ENCODE results near the gene TMC6. TPM values are rescaled to one million over a fixed set of nuclear protein-coding genes. Genes with fewer than 3 reads are reported as not detected.

Gene TMC6
- total RNA-seq, 3 donors from 2014 or later, result 79.1 to 87.1 (median 81.5) TPM

DNA sequence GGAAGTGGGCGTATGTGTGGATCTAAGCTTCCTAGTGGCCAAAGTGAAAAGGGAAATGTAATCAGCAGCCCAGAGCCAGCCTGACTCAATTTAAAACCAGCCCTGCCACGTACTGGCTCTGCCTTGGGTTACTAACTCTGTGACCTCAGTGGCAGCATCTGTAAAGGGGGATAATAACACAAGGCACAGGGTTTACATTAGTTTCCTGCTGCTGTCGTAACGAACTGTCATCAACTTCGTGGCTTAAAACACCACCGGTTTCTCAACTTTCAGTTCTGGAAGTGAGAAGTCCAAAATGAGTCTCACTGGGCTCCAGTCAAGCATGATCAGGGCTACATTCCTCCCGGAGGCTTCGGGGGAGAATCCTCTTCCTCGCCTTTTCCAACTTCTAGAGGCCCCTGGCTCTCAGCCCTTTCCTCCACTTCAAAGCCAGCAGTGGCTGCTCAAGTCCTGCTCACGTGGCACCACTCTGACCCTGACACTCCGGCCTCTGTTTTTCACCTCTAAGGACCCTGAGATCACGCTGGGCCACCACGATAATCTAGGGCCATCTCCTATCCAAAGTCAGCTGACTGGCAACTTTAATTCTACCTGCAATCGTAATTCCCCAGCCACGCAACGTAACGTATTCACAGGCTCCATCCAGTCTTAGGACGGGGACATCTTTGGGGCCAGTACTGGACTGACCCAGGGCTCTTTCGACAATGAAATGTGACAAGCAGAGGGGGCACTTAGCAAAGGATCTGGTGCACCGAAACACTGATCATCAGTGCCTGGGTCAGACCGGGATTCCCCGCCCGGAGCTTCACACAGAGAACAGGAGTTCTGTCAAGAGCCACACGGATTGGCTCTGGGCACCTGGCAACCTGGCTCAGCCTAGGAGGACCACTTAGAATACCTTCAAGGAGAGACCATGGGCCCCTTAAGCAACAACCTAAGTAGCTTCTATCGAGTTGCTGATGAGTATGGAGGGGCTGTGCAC lies 14.5 kb downstream of the TMC6 start:
- Mint-ChIP-seq H3K27me3 (ENCODE audit: low read depth) (no peaks in the 10 kb centered on the region), H3K9me3 (no peaks in the 10 kb centered on the region), H3K4me3 (no peak overlapping the region), H3K4me1 (ENCODE audit: low read depth) (peaks cover 39% of the 10 kb centered on the region), H3K36me3 (ENCODE audit: insufficient read depth) (peaks cover 20% of the 10 kb centered on the region)
- ATAC-seq (peak; percentile 65 to 69), DNase-seq (no peak)

GRCh38 chr17:78112518-78113471 lies 15.8 kb downstream of the TMC6 start:
- peak; percentile 68 to 69 for ATAC-seq
- Mint-ChIP-seq H3K4me3 (no peak overlapping the region), H3K27me3 (ENCODE audit: low read depth) (no peaks in the 10 kb centered on the region), H3K4me1 (ENCODE audit: low read depth) (peaks cover 36% of the 10 kb centered on the region), H3K36me3 (ENCODE audit: insufficient read depth) (peaks cover 21% of the 10 kb centered on the region), H3K9me3 (no peaks in the 10 kb centered on the region)
- peak; percentile 81 for DNase-seq

DNA sequence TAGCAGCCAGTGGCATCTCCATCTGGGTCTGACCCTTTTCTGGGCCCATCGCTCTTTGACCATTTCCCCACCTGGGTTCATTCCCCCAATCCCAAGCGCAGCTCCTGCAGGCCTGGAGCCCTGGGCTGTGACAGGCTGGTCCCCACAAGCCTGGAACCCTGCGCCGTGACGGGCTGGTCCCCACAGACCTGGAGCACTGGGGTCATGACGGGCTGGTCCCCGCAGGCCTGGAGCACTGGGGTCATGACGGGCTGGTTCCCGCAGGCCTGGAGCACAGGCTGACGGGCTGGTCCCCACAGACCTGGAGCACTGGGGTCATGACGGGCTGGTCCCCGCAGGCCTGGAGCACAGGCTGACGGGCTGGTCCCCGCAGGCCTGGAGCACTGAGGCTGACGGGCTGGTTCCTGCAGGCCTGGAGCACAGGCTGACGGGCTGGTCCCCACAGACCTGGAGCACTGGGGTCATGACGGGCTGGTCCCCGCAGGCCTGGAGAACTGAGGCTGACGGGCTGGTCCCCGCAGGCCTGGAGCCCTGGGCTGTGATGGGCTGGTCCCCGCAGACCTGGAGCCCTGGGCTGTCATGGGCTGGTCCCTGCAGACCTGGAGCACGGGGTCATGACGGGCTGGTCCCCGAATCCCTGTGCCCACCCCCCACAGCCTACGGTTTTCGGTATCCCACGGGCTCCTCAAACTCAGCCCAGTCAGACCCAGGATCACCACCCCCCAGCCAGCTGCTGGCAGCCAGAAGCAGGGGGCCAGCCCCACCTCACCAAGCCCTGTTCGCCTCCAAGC lies 16.6 kb downstream of the TMC6 start:
- Mint-ChIP-seq H3K4me1 (ENCODE audit: low read depth) (peaks cover 38% of the 10 kb centered on the region), H3K4me3 (no peak overlapping the region), H3K9me3 (no peaks in the 10 kb centered on the region), H3K27me3 (ENCODE audit: low read depth) (no peaks in the 10 kb centered on the region), H3K36me3 (ENCODE audit: insufficient read depth) (peaks cover 21% of the 10 kb centered on the region)
- ATAC-seq (no peak), DNase-seq (no peak)

GRCh38 chr17:78111016-78111726 lies 17.4 kb downstream of the TMC6 start:
- Mint-ChIP-seq H3K4me1 (ENCODE audit: low read depth) (peaks cover 37% of the 10 kb centered on the region), H3K9me3 (no peaks in the 10 kb centered on the region), H3K27me3 (ENCODE audit: low read depth) (no peaks in the 10 kb centered on the region), H3K36me3 (ENCODE audit: insufficient read depth) (peaks cover 21% of the 10 kb centered on the region), H3K4me3 (no peak overlapping the region)
- ATAC-seq (no peak), DNase-seq (no peak)

DNA sequence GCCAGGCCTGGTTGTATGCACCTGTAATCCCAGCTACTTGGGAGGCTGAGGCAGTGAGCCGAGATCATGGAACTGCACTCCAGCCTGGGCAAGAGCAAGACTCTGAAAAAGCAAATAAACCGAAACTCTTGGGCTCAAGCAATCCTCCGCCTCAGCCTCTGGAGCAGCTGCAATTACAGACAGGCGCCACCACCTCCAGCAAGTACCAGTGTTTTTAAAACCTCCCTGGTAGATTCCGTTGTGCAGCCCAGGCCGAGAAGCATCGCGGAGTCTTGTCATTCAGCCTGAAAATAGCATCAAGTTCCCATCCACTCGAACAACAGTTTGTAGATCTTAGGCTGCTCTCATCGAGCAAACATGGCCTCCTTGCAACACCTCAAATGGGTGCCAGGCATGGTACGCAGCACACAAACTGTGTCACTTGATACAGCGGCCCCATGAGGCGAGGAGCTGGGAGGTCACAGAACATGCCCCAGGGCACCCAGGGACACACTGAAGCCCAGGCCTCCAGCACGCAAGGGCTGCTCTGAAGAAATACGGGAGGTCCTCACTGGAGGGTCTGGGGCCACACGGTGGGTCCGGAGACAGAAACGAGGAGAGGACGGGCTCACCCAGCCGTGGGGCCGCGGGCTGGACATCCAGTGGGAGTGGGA lies 18.1 kb downstream of the TMC6 start:
- H3K9me3 Mint-ChIP-seq, result no peaks in the 10 kb centered on the region
- no peak overlapping the region for H3K4me3 Mint-ChIP-seq
- ATAC-seq, result no peak
- no peaks in the 10 kb centered on the region for H3K27me3 Mint-ChIP-seq (ENCODE audit: low read depth)
- peaks cover 21% of the 10 kb centered on the region for H3K36me3 Mint-ChIP-seq (ENCODE audit: insufficient read depth)
- peaks cover 37% of the 10 kb centered on the region for H3K4me1 Mint-ChIP-seq (ENCODE audit: low read depth)
- no peak for DNase-seq

- Mint-ChIP-seq H3K27me3 (ENCODE audit: low read depth) (no peaks in the 10 kb centered on the region), H3K36me3 (ENCODE audit: insufficient read depth) (peaks cover 21% of the 10 kb centered on the region), H3K4me3 (no peak overlapping the region), H3K9me3 (no peaks in the 10 kb centered on the region), H3K4me1 (ENCODE audit: low read depth) (peaks cover 32% of the 10 kb centered on the region)
- no peak for ATAC-seq
- no peak for DNase-seq
These were observed 19.1 kb downstream of the TMC6 start for GRCh38 chr17:78109489-78109761.

DNA sequence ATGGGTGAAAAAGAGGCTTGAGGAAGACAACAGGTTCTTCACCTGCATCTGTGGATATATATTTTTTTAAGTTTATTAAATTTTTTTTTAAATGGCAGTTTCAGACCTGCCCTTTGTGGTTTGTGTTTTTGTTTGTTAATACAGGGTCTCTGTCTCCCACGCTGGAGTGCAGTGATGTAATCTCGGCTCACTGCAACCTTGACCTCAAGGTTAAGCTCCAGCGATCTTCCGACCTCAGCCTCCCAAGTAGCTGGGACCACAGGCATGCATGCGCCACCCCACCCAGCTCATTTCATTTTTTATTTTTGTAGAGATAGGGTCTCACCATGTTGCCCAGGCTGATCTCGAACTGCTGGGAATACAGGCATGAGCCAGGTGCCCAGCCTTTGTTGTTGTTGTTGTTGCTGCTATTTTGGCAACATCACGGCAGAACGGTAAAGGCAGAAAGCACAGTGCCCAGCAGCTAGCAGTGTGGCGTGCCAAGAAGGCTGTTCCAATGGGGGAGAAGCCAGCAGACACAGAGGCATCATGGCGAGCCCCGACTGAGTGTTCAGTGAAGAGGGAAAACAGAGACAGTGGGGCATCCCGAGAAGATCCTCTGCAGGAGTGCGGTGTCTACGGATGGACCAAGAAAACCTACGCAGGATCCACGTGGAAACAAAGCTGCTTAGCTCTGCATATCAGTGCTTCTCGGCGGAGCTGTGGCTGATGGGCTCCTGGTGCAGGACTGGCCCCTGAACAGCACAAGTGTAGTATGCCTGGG lies 19.6 kb downstream of the TMC6 start:
- peaks cover 22% of the 10 kb centered on the region for H3K36me3 Mint-ChIP-seq (ENCODE audit: insufficient read depth)
- H3K4me1 Mint-ChIP-seq (ENCODE audit: low read depth), result peaks cover 27% of the 10 kb centered on the region
- H3K4me3 Mint-ChIP-seq, result no peak overlapping the region
- H3K27me3 Mint-ChIP-seq (ENCODE audit: low read depth), result no peaks in the 10 kb centered on the region
- DNase-seq (no peak), ATAC-seq (no peak)
- no peaks in the 10 kb centered on the region for H3K9me3 Mint-ChIP-seq

DNA sequence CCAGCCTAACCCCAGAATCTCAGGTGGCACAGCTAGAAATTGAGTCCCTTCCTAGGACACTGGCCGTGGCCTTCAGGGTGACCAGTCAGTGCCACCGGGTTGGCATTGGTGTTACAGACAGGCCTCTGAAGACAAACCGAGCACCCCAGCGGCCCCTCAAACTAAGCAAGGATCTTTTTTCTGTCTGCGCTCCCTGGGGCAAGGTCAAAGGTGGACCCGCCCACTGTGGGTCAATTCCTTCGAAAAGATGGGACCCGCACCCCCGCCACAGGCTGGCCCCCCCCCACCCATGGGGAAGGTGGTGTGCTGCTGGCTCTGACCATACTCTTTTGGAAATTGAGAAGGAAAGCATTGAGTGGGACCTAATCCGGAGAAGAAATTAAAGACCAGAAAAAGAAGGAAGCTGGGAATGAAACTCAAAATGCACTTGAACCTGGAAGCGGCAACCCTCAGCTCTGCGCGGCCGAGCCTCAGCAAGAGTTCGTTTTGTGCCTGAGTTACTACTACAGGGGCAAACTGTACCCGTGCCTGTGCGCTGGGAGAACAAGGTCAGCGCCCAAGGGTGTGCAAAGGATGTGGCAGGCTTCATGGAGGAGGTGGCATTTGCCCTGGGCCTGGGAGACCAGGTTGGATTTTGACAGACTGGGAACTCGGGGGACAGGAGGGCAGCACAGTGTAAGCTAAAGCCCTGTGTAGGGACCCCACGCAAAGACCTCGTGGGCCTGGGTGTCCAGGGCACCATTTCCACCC lies 20.4 kb downstream of the TMC6 start:
- no peaks in the 10 kb centered on the region for H3K27me3 Mint-ChIP-seq (ENCODE audit: low read depth)
- H3K36me3 Mint-ChIP-seq (ENCODE audit: insufficient read depth), result peaks cover 22% of the 10 kb centered on the region
- DNase-seq (no peak), ATAC-seq (no peak)
- no peak overlapping the region for H3K4me3 Mint-ChIP-seq
- H3K9me3 Mint-ChIP-seq, result no peaks in the 10 kb centered on the region
- H3K4me1 Mint-ChIP-seq (ENCODE audit: low read depth), result peaks cover 19% of the 10 kb centered on the region

DNA sequence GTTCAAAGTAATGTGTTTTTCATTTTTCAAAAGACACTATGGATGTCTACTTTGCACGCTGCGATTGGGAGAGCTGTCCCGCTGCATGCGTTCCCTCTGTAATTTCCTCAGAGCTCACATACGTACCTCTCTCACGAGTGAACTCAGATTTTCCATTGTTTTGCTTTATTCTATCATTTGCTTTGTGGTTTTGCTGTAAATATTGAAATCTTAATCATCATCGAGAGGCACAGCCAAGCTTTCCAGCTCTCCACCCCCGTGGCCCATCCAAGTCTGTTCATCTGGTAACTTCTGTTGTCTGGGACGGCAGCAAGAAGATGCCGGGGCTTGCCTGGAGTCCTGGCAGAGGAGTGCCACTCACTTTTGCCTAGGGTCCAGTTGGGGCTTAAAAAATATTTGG lies 21.1 kb downstream of the TMC6 start:
- no peaks in the 10 kb centered on the region for H3K27me3 Mint-ChIP-seq (ENCODE audit: low read depth)
- H3K4me3 Mint-ChIP-seq, result no peak overlapping the region
- H3K36me3 Mint-ChIP-seq (ENCODE audit: insufficient read depth), result peaks cover 21% of the 10 kb centered on the region
- H3K9me3 Mint-ChIP-seq, result no peaks in the 10 kb centered on the region
- no peak for DNase-seq
- peak; percentile 42 to 44 for ATAC-seq
- peaks cover 15% of the 10 kb centered on the region for H3K4me1 Mint-ChIP-seq (ENCODE audit: low read depth)

GRCh38 chr17:78106211-78106610 lies 22.3 kb downstream of the TMC6 start:
- ATAC-seq, result no peak
- Mint-ChIP-seq H3K36me3 (ENCODE audit: insufficient read depth) (peaks cover 32% of the 10 kb centered on the region), H3K4me3 (no peak overlapping the region), H3K27me3 (ENCODE audit: low read depth) (no peaks in the 10 kb centered on the region), H3K9me3 (no peaks in the 10 kb centered on the region), H3K4me1 (ENCODE audit: low read depth) (peaks cover 14% of the 10 kb centered on the region)
- DNase-seq, result no peak

DNA sequence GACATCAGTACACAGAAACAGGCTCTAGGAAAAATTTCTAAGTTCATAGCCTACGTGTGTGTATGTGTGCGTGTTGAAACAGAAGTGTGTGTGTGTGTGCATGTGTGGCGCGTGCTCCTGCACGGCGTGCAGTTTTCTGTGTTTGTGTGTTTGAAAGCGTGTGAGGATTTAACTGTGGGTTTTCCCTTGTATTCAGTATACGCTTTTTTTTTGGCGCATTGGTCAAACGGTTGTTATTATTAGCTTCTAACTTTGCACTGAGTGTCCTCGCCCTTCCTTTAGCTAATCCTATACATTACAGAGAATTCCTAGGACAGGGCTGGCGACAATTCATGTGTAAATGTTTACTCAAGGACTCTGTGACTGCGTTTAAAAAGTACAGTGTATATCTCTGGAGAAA lies 23.0 kb downstream of the TMC6 start:
- Mint-ChIP-seq H3K4me1 (ENCODE audit: low read depth) (peaks cover 12% of the 10 kb centered on the region), H3K9me3 (no peaks in the 10 kb centered on the region), H3K4me3 (no peak overlapping the region), H3K36me3 (ENCODE audit: insufficient read depth) (peaks cover 30% of the 10 kb centered on the region), H3K27me3 (ENCODE audit: low read depth) (no peaks in the 10 kb centered on the region)
- DNase-seq (no peak), ATAC-seq (no peak)

GRCh38 chr17:78105101-78105500 lies 23.5 kb downstream of the TMC6 start:
- Mint-ChIP-seq H3K4me1 (ENCODE audit: low read depth) (peaks cover 10% of the 10 kb centered on the region), H3K36me3 (ENCODE audit: insufficient read depth) (peaks cover 29% of the 10 kb centered on the region), H3K27me3 (ENCODE audit: low read depth) (no peaks in the 10 kb centered on the region), H3K4me3 (no peak overlapping the region), H3K9me3 (no peaks in the 10 kb centered on the region)
- no peak for DNase-seq
- ATAC-seq, result no peak
